GM21786 (cell line): ENCODE measurements around the gene TRPV6.

Experiments used
- ATAC-seq: cut with Tn5 transposase; IDR thresholded peaks from one replicate; pipeline ENCODE4 v1.9.1; 2021; ENCODE audit not compliant: unreplicated experiment

TRPV6 gene

DNA sequence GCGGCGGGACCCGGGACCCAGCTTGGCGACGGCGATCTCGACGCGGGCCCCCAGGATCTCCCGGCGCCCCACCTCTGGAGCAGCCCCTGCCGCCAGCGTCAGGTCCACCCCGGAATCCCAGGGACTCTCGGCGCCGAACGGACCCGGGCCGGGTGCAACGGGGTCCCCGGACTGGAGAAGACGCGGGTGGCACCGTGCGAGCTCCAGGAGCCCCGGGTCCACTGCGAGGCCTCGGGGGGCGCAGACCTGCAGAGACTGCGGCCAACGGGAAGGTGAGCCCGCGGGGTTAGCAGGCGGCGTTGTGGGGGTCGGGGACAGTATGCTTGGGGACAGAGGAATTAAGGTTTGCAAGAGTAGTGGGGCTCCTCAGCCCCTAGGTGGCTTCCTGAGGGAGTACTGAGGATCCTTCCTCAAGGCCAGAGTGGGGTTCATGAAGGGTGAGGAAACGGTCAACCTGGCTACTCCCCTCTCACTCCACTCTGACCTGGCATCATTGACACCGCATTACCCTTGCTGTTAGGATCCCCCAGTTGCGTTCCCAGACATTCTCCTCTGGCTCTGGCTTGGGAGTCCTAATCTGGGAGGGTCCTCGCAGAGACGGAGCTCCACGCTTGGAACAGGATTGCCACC is 30.3 kb downstream of the TRPV6 start:
- peak; percentile 0 for ATAC-seq

DNA sequence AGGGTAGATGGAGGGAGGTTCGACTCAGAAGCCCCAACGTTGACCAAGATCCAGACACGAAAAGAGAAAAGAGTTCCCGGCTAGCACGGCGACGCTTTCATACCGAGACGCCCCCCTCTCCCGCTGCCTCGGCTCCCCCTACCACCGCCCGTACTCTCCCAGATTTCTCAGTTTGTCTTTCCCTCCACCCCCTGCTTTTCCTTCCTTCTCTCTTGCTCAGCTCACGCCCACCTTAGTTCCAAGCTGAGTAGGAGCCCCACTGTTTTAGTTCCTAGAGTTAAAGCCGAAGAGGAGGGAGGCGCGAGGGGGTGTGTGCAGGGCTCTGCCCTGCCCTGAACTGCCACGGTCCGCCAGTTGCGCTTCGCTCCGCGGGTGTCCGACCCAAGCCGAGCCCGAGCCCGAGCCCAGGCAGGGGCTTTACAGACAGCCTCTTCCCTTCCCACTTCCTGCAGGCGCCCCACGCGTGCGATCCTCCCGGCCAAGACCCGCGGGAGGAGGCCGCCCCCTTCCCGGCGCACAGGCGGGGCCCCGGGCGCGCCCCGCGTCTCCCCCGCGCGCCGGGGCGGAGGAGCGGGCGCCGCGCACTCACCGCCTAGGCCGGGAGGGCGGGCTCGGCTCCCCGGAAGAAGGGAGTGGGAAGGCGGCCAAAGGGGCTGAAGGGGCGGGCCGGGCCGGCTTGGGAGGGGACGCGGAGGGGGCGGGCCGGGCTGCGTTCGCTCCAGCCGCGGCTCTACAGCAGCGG is 31.0 kb downstream of the TRPV6 start, which contains the start of gene EPHB6:
EPHB6 (plus strand) TSS at position 705 of the 742 bp plus-strand sequence. CDS start 8,152 bp downstream, outside the sequence.
- peak; percentile 43 for ATAC-seq

DNA sequence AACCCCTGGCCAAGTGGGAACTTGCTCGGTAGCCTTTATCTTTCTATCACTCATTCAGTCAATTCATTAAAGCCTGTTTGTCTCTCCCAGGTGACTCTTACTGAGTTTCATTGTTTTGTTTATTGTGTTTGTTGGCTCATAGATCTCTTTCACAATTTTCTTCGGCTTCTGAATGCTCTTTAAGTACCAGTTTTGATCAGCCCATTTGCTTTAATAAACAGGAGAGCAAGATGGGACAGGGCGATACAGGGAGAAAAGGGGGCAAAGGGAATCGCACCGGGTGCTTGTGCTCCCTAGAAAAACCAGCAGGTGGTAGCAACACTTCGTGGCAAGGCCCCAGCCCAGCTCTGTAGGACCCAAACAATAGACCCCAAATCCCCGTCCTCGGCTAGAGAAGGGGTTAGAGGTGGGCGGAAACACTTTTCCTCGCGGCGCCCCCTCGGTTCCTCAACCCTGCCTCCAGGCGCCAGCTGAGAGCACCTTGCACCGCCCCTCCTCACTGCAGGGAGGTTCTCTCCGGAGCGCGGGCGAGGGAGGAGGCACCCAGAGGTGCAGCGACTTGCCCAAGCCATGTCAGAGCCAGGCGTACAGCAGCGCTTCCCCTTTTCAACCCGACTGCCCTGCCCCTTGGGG is 31.7 kb downstream of the TRPV6 start:
- peak; percentile 85 for ATAC-seq

- no peak for ATAC-seq
Measured at GRCh38 chr7:142851919-142852318, 33.6 kb downstream of the TRPV6 start.

GRCh38 chr7:142851269-142851668 is 34.3 kb downstream of the TRPV6 start:
- ATAC-seq, result no peak

- ATAC-seq, result no peak
Measured at GRCh38 chr7:142847353-142847752, 38.2 kb downstream of the TRPV6 start.

GRCh38 chr7:142842251-142842766 is 43.2 kb downstream of the TRPV6 start:
- ATAC-seq, result no peak

DNA sequence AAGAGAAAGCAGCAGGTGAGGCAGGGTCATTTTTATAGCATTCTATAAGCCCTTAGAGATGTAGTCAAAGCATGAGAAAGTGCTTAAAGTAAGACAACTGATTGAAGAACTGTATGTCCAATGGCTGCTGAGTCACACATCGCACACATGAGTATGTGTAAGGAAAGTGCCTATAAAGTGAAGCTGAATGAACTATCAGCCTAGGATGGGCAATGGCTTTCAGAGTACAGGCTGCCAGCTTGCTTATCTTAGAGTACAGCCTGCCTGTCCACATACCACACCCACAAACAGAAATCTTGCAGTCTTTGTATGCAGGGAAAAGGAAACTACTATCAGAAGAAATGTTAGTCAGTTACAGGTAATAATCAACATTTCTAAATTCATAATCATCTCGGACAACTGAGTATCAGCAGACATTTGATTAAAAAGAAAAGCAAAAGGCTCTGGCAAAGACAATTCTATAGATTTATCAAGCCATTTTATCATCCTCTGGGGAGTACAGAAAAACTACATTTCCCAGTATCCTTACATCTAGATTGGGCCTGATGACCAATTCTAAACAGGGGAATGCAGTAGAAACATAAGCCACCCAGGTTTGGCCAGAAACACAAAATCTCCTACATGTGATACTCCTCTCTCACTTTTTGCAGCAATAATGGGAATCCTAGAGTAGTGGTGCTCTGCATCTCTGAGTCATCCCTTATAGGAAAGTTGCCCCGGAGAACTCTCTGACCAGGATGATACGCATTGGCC is 46.9 kb downstream of the TRPV6 start:
- ATAC-seq, result no peak

GRCh38 chr7:142836426-142836825 is 49.1 kb downstream of the TRPV6 start:
- ATAC-seq, result no peak

GRCh38 chr7:142835487-142835886 is 50.1 kb downstream of the TRPV6 start:
- no peak for ATAC-seq

- peak; percentile 95 for ATAC-seq
Measured at GRCh38 chr7:142833174-142834048, 52.1 kb downstream of the TRPV6 start.

GRCh38 chr7:142832417-142832816 is 53.1 kb downstream of the TRPV6 start:
- no peak for ATAC-seq

DNA sequence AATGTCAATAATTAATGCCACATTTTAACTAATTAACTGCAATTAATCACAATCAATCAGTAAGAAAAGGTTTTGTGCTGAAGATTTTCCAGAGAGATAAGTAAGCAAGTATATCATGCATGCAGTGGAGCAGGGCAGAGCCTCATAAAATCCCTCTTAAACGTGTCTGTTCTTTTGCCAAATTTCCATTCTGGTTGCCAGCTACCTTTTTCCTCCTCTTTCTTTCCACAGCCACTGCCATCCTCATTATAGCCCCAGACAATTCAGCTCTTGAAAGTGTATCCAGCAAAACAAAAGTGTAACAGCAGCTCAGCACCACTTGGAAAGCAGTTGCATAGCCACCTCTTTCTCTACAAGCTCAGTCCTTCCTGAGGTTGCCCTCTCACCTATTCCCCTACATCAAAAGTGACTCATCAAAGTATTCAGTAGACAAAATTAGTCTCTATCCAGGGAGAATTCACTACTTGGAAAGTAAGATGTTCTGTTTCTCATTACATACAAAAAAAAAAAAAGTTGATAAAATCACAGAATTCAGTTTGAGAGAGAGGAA is 57.5 kb downstream of the TRPV6 start:
- ATAC-seq, result no peak

GRCh38 chr7:142822714-142823113 is 62.8 kb downstream of the TRPV6 start:
- ATAC-seq, result no peak
